Measurements from ENCODE around the gene HLA-G.
A peak's percentile ranks its signal among the peaks of the same experiment; 100 is the strongest.

Gene HLA-G

DNA sequence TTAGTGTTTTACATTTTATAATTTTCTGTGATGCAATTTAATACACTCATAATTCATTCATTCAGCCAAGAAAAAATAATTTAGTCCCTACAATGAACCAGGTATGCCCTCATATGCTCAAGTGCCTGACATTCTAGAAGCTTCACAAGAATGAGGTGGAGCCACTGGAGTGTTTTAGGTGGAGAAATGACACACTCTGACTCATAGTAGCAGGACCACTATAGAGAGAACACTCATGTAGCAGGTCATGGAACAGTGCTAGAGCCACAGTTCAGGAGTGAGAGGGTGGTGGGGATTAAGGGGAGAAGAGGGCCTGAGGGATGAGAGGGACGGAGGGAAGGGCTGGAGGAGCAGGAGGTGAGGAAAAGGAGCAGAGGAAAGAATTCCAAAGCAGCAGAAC is 1.4 kb upstream of the HLA-G start:
- Histone ChIP-seq H3K4me1 (no peaks in the 10 kb centered on the region), H3K36me3 (ENCODE audit: control insufficient read depth, insufficient read depth, low read length) (no peaks in the 10 kb centered on the region), H3K79me2 (no peaks in the 10 kb centered on the region), H3K9ac (no peak overlapping the region), H3K27ac (no peak overlapping the region), H3K4me3 (ENCODE audit: low read depth, low read length) (no peak overlapping the region), H2AFZ (no peak overlapping the region), H3K27me3 (ENCODE audit: control insufficient read depth, insufficient read depth, low read length) (no peaks in the 10 kb centered on the region), H3K4me2 (ENCODE audit: low read length) (no peak overlapping the region), H3K9me3 (ENCODE audit: control insufficient read depth, low read length) (no peaks in the 10 kb centered on the region)
- TF ChIP-seq, protein P1, sequence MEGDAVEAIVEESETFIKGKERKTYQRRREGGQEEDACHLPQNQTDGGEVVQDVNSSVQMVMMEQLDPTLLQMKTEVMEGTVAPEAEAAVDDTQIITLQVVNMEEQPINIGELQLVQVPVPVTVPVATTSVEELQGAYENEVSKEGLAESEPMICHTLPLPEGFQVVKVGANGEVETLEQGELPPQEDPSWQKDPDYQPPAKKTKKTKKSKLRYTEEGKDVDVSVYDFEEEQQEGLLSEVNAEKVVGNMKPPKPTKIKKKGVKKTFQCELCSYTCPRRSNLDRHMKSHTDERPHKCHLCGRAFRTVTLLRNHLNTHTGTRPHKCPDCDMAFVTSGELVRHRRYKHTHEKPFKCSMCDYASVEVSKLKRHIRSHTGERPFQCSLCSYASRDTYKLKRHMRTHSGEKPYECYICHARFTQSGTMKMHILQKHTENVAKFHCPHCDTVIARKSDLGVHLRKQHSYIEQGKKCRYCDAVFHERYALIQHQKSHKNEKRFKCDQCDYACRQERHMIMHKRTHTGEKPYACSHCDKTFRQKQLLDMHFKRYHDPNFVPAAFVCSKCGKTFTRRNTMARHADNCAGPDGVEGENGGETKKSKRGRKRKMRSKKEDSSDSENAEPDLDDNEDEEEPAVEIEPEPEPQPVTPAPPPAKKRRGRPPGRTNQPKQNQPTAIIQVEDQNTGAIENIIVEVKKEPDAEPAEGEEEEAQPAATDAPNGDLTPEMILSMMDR (IDR thresholded peaks at IDR 0.05): no peak

DNA sequence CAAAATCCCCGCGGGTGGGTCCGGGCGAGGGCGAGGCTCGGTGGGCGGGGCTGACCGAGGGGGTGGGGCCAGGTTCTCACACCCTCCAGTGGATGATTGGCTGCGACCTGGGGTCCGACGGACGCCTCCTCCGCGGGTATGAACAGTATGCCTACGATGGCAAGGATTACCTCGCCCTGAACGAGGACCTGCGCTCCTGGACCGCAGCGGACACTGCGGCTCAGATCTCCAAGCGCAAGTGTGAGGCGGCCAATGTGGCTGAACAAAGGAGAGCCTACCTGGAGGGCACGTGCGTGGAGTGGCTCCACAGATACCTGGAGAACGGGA is 809 bp downstream of the HLA-G start:
- TF ChIP-seq, protein P1 (IDR thresholded peaks at IDR 0.05): no peak
- Histone ChIP-seq H3K79me2 (no peaks in the 10 kb centered on the region), H2AFZ (no peak overlapping the region), H3K27ac (no peak overlapping the region), H3K4me1 (no peaks in the 10 kb centered on the region), H3K4me2 (ENCODE audit: low read length) (peak overlapping the region; percentile 28), H3K27me3 (ENCODE audit: control insufficient read depth, insufficient read depth, low read length) (no peaks in the 10 kb centered on the region), H3K9me3 (ENCODE audit: control insufficient read depth, low read length) (no peaks in the 10 kb centered on the region), H3K4me3 (ENCODE audit: low read depth, low read length) (no peak overlapping the region), H3K9ac (no peak overlapping the region), H3K36me3 (ENCODE audit: control insufficient read depth, insufficient read depth, low read length) (no peaks in the 10 kb centered on the region)

DNA sequence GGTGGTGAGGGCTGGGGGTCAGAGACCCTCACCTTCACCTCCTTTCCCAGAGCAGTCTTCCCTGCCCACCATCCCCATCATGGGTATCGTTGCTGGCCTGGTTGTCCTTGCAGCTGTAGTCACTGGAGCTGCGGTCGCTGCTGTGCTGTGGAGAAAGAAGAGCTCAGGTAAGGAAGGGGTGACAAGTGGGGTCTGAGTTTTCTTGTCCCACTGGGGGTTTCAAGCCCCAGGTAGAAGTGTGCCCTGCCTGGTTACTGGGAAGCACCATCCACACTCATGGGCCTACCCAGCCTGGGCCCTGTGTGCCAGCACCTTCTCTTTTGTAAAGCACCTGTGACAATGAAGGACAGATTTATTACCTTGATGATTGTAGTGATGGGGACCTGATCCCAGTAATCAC is 2.1 kb downstream of the HLA-G start:
- no peaks in the 10 kb centered on the region for H3K36me3 ChIP-seq (ENCODE audit: control insufficient read depth, insufficient read depth, low read length)
- no peaks in the 10 kb centered on the region for H3K9me3 ChIP-seq (ENCODE audit: control insufficient read depth, low read length)
- H3K4me2 ChIP-seq (ENCODE audit: low read length): no peak overlapping the region
- no peaks in the 10 kb centered on the region for H3K4me1 ChIP-seq
- H3K4me3 ChIP-seq (ENCODE audit: low read depth, low read length): no peak overlapping the region
- no peak overlapping the region for H2AFZ ChIP-seq
- TF ChIP-seq, protein P1 (IDR thresholded peaks at IDR 0.05): no peak
- H3K27me3 ChIP-seq (ENCODE audit: control insufficient read depth, insufficient read depth, low read length): no peaks in the 10 kb centered on the region
- no peaks in the 10 kb centered on the region for H3K79me2 ChIP-seq
- H3K9ac ChIP-seq: no peak overlapping the region
- no peak overlapping the region for H3K27ac ChIP-seq

DNA sequence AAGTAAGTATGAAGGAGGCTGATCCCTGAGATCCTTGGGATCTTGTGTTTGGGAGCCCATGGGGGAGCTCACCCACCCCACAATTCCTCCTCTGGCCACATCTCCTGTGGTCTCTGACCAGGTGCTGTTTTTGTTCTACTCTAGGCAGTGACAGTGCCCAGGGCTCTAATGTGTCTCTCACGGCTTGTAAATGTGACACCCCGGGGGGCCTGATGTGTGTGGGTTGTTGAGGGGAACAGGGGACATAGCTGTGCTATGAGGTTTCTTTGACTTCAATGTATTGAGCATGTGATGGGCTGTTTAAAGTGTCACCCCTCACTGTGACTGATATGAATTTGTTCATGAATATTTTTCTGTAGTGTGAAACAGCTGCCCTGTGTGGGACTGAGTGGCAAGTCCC is 2.8 kb downstream of the HLA-G start:
- TF ChIP-seq, protein P1 (IDR thresholded peaks at IDR 0.05): no peak
- Histone ChIP-seq H3K27ac (no peak overlapping the region), H3K9me3 (ENCODE audit: control insufficient read depth, low read length) (no peaks in the 10 kb centered on the region), H3K9ac (no peak overlapping the region), H2AFZ (no peak overlapping the region), H3K4me2 (ENCODE audit: low read length) (no peak overlapping the region), H3K36me3 (ENCODE audit: control insufficient read depth, insufficient read depth, low read length) (no peaks in the 10 kb centered on the region), H3K4me3 (ENCODE audit: low read depth, low read length) (no peak overlapping the region), H3K27me3 (ENCODE audit: control insufficient read depth, insufficient read depth, low read length) (no peaks in the 10 kb centered on the region), H3K4me1 (no peaks in the 10 kb centered on the region), H3K79me2 (no peaks in the 10 kb centered on the region)

DNA sequence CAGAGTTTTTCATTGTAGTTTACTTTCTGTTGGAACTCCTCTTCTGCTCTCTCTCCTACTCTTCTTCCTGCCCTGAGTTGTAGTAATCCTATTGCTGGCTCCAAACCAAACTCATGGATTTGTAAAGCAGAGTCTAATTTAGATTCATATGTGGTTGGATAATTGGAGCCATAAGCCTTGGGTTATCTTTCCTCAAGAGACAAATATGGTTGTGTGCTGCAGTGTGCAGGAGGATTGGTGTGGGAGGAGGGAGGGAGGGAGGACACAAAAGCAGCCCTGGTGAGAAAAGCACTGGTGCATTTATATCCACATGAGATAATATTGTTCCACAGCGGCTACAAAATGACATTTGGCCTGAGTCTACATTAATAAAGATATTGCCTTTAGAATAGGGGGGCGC is 4.2 kb downstream of the HLA-G start:
- Histone ChIP-seq H3K27me3 (ENCODE audit: control insufficient read depth, insufficient read depth, low read length) (no peaks in the 10 kb centered on the region), H3K4me2 (ENCODE audit: low read length) (no peak overlapping the region), H3K36me3 (ENCODE audit: control insufficient read depth, insufficient read depth, low read length) (no peaks in the 10 kb centered on the region), H3K4me1 (no peaks in the 10 kb centered on the region), H3K9me3 (ENCODE audit: control insufficient read depth, low read length) (no peaks in the 10 kb centered on the region), H3K4me3 (ENCODE audit: low read depth, low read length) (no peak overlapping the region), H3K79me2 (no peaks in the 10 kb centered on the region), H3K27ac (no peak overlapping the region), H2AFZ (no peak overlapping the region), H3K9ac (no peak overlapping the region)
- TF ChIP-seq, protein P1 (IDR thresholded peaks at IDR 0.05): no peak

All from parathyroid adenoma (tissue), 2 donors.